Panc1 (cell line): ENCODE measurements around the gene CYB5A.

ENCODE experiments used
- POLR2AphosphoS5 ChIP-seq: IDR thresholded peaks from 2 replicates; pipeline ENCODE4 v1.6.1; 2012; ENCODE audit warnings: mild to moderate bottlenecking, low read depth, low read length, moderate library complexity
- SIN3A ChIP-seq: IDR thresholded peaks from 2 replicates; pipeline ENCODE4 v1.6.1; 2012; ENCODE audit warnings: low read depth, mild to moderate bottlenecking, low read length, moderate library complexity, borderline replicate concordance; ENCODE audit not compliant: insufficient read depth
- TCF7L2 ChIP-seq: IDR thresholded peaks from 2 replicates; pipeline ENCODE4 v1.6.1; 2011; ENCODE audit warnings: mild to moderate bottlenecking, low read depth, low read length, inconsistent platforms
- TF ChIP-seq, protein P1 (sequence below): fragments of 450-650 bp; IDR thresholded peaks from 2 replicates; pipeline ENCODE4 v1.5.1; 2017; ENCODE audit warnings: mild to moderate bottlenecking
- TF ChIP-seq, protein P2 (sequence below), 2 experiments: IDR thresholded peaks; 2 replicates each; pipeline ENCODE4 v1.6.1; 2011 to 2012; ENCODE audit warnings: low read depth in 2 of 2, control low read depth in 1 of 2, low read length in 1 of 2, mild to moderate bottlenecking in 1 of 2, moderate library complexity in 1 of 2; ENCODE audit not compliant: insufficient read depth in 1 of 2

DNA sequence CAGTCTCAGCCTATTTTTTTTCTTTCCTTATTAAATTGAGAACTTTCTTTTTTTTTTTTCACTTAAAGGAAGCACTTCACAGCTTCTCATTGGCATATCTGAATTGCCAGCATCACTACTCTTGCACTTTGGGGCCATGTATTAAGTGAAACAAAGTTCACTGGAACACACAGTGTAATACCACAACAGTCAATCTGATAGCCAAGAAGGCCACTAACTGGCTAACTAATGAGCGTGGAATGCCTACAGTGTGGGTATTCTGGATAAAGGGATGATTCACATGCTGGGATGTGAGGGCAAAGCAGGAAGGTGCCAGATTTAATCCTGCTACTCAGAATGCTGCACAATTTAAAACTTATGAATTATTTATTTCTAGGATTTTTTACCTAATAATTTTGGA, 12.2 kb upstream of the CYB5A start:
- TF ChIP-seq POLR2AphosphoS5 (no peak), SIN3A (no peak), TCF7L2 (no peak)
- TF ChIP-seq, protein P1, sequence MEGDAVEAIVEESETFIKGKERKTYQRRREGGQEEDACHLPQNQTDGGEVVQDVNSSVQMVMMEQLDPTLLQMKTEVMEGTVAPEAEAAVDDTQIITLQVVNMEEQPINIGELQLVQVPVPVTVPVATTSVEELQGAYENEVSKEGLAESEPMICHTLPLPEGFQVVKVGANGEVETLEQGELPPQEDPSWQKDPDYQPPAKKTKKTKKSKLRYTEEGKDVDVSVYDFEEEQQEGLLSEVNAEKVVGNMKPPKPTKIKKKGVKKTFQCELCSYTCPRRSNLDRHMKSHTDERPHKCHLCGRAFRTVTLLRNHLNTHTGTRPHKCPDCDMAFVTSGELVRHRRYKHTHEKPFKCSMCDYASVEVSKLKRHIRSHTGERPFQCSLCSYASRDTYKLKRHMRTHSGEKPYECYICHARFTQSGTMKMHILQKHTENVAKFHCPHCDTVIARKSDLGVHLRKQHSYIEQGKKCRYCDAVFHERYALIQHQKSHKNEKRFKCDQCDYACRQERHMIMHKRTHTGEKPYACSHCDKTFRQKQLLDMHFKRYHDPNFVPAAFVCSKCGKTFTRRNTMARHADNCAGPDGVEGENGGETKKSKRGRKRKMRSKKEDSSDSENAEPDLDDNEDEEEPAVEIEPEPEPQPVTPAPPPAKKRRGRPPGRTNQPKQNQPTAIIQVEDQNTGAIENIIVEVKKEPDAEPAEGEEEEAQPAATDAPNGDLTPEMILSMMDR, result no peak
- TF ChIP-seq, protein P2, sequence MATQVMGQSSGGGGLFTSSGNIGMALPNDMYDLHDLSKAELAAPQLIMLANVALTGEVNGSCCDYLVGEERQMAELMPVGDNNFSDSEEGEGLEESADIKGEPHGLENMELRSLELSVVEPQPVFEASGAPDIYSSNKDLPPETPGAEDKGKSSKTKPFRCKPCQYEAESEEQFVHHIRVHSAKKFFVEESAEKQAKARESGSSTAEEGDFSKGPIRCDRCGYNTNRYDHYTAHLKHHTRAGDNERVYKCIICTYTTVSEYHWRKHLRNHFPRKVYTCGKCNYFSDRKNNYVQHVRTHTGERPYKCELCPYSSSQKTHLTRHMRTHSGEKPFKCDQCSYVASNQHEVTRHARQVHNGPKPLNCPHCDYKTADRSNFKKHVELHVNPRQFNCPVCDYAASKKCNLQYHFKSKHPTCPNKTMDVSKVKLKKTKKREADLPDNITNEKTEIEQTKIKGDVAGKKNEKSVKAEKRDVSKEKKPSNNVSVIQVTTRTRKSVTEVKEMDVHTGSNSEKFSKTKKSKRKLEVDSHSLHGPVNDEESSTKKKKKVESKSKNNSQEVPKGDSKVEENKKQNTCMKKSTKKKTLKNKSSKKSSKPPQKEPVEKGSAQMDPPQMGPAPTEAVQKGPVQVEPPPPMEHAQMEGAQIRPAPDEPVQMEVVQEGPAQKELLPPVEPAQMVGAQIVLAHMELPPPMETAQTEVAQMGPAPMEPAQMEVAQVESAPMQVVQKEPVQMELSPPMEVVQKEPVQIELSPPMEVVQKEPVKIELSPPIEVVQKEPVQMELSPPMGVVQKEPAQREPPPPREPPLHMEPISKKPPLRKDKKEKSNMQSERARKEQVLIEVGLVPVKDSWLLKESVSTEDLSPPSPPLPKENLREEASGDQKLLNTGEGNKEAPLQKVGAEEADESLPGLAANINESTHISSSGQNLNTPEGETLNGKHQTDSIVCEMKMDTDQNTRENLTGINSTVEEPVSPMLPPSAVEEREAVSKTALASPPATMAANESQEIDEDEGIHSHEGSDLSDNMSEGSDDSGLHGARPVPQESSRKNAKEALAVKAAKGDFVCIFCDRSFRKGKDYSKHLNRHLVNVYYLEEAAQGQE (IDR thresholded peaks at IDR 0.05; ENCODE audit: insufficient read depth in 1 of 2, low read depth in 2 of 2, low read length in 1 of 2), result no peak
